Measurements from ENCODE around the gene ESAM.

The ESAM gene

GRCh38 chr11:124763156-124763947 lies 1.3 kb upstream of the ESAM start:
- Histone ChIP-seq H3K27me3 (ENCODE audit: control insufficient read depth in 3 of 3, insufficient read depth in 3 of 3, low read depth in 1 of 3, low read length in 3 of 3) (peaks cover 0 to 46% (median 38%) of the 10 kb centered on the region in 3 experiments), H2BK15ac (ENCODE audit: low read length) (no peak overlapping the region), H2BK120ac (ENCODE audit: low read depth, low read length) (peak overlapping the region; percentile 84), H2BK5ac (ENCODE audit: low read length) (no peak overlapping the region), H3K4me2 (ENCODE audit: insufficient read depth, low read length, poor library complexity, severe bottlenecking) (peak overlapping the region; percentile 85), H3K27ac (replicated peaks; ENCODE audit: low read length) (no peak overlapping the region), H3K9ac (ENCODE audit: low read depth, low read length, poor library complexity) (peak overlapping the region; percentile 66), H3K9me3 (replicated peaks in 1 of 2; ENCODE audit: control insufficient read depth in 2 of 2, insufficient read depth in 1 of 2, low read depth in 1 of 2, low read length in 2 of 2) (peaks cover 5 to 8% of the 10 kb centered on the region in 2 donors), H2BK12ac (ENCODE audit: low read length) (no peak overlapping the region), H4K8ac (ENCODE audit: low read depth, low read length) (no peak overlapping the region), H3K36me3 (replicated peaks in 1 of 2; ENCODE audit: control insufficient read depth in 2 of 2, insufficient read depth in 2 of 2, low read length in 2 of 2) (peaks cover 5 to 55% of the 10 kb centered on the region in 2 donors), H3K79me1 (ENCODE audit: low read depth, low read length) (no peaks in the 10 kb centered on the region), H4K91ac (ENCODE audit: low read depth, low read length, poor library complexity) (no peak overlapping the region), H2AK5ac (ENCODE audit: low read depth, low read length) (peak overlapping the region; percentile 80), H3K23ac (ENCODE audit: low read depth, low read length, poor library complexity) (no peak overlapping the region), H3K18ac (ENCODE audit: low read length) (peak overlapping the region; percentile 89), H2AFZ (ENCODE audit: low read length) (no peak overlapping the region), H3K14ac (ENCODE audit: low read length) (no peak overlapping the region), H3K4me3 (ENCODE audit: low read length in 2 of 2) (peak overlapping the region in 1 of 2 donors; percentile 74), H3K4me1 (ENCODE audit: control insufficient read depth in 2 of 2, insufficient read depth in 1 of 2, low read depth in 1 of 2, low read length in 2 of 2) (peaks cover 0 to 23% of the 10 kb centered on the region in 2 donors), H3K4ac (ENCODE audit: low read length) (no peak overlapping the region)
- peak; percentile 85 for DNase-seq (ENCODE audit: low spot score)
- WGBS, 2 donors (ENCODE audit: extremely low coverage in 2 of 2, insufficient read length in 2 of 2, insufficient replicate concordance in 1 of 2) = no CpG with 5 or more reads among the region's 21 CpGs

GRCh38 chr11:124762624-124763155 lies 600 bp upstream of the ESAM start:
- Histone ChIP-seq H2BK12ac (ENCODE audit: low read length) (no peak overlapping the region), H3K27me3 (ENCODE audit: control insufficient read depth in 3 of 3, insufficient read depth in 3 of 3, low read depth in 1 of 3, low read length in 3 of 3) (peaks cover 0 to 53% (median 40%) of the 10 kb centered on the region in 3 experiments)
- DNase-seq (ENCODE audit: low spot score) = no peak

GRCh38 chr11:124761301-124762104 lies 587 bp downstream of the ESAM start:
- Histone ChIP-seq H2AFZ (ENCODE audit: low read length) (no peak overlapping the region), H3K14ac (ENCODE audit: low read length) (no peak overlapping the region), H2BK120ac (ENCODE audit: low read depth, low read length) (no peak overlapping the region), H2BK15ac (ENCODE audit: low read length) (no peak overlapping the region), H3K4me3 (ENCODE audit: low read length in 2 of 2) (peak overlapping the region in 1 of 2 donors; percentile 61), H3K9ac (ENCODE audit: low read depth, low read length, poor library complexity) (peak overlapping the region; percentile 30), H3K4ac (ENCODE audit: low read length) (no peak overlapping the region), H3K9me3 (replicated peaks in 1 of 2; ENCODE audit: control insufficient read depth in 2 of 2, insufficient read depth in 1 of 2, low read depth in 1 of 2, low read length in 2 of 2) (peaks cover 5 to 8% of the 10 kb centered on the region in 2 donors), H3K23ac (ENCODE audit: low read depth, low read length, poor library complexity) (peak overlapping the region; percentile 92), H2BK12ac (ENCODE audit: low read length) (no peak overlapping the region), H2BK5ac (ENCODE audit: low read length) (no peak overlapping the region), H3K27ac (replicated peaks; ENCODE audit: low read length) (no peak overlapping the region), H3K18ac (ENCODE audit: low read length) (peak overlapping the region; percentile 80), H4K8ac (ENCODE audit: low read depth, low read length) (no peak overlapping the region), H3K4me2 (ENCODE audit: insufficient read depth, low read length, poor library complexity, severe bottlenecking) (peak overlapping the region; percentile 85), H3K36me3 (replicated peaks in 1 of 2; ENCODE audit: control insufficient read depth in 2 of 2, insufficient read depth in 2 of 2, low read length in 2 of 2) (peaks cover 0 to 36% of the 10 kb centered on the region in 2 donors), H3K4me1 (ENCODE audit: control insufficient read depth in 2 of 2, insufficient read depth in 1 of 2, low read depth in 1 of 2, low read length in 2 of 2) (peaks cover 0 to 27% of the 10 kb centered on the region in 2 donors), H3K27me3 (ENCODE audit: control insufficient read depth in 3 of 3, insufficient read depth in 3 of 3, low read depth in 1 of 3, low read length in 3 of 3) (peaks cover 0 to 65% (median 45%) of the 10 kb centered on the region in 3 experiments), H3K79me1 (ENCODE audit: low read depth, low read length) (no peaks in the 10 kb centered on the region), H4K91ac (ENCODE audit: low read depth, low read length, poor library complexity) (no peak overlapping the region), H2AK5ac (ENCODE audit: low read depth, low read length) (peak overlapping the region; percentile 73)
- no CpG with 5 or more reads among the region's 25 CpGs for WGBS, 2 donors (ENCODE audit: extremely low coverage in 2 of 2, insufficient read length in 2 of 2, insufficient replicate concordance in 1 of 2)
- no peak for DNase-seq (ENCODE audit: low spot score)

More at GRCh38 chr11:124762624-124763155, 600 bp upstream of the ESAM start:
- Histone ChIP-seq H2BK15ac (ENCODE audit: low read length) (no peak overlapping the region), H3K4me2 (ENCODE audit: insufficient read depth, low read length, poor library complexity, severe bottlenecking) (peak overlapping the region; percentile 85), H3K18ac (ENCODE audit: low read length) (peak overlapping the region; percentile 89), H2AFZ (ENCODE audit: low read length) (no peak overlapping the region), H3K79me1 (ENCODE audit: low read depth, low read length) (no peaks in the 10 kb centered on the region), H3K9me3 (replicated peaks in 1 of 2; ENCODE audit: control insufficient read depth in 2 of 2, insufficient read depth in 1 of 2, low read depth in 1 of 2, low read length in 2 of 2) (peaks cover 5 to 8% of the 10 kb centered on the region in 2 donors), H2BK120ac (ENCODE audit: low read depth, low read length) (peak overlapping the region; percentile 84), H4K8ac (ENCODE audit: low read depth, low read length) (no peak overlapping the region), H3K4me3 (ENCODE audit: low read length in 2 of 2) (peak overlapping the region in 1 of 2 donors; percentile 74), H3K4me1 (ENCODE audit: control insufficient read depth in 2 of 2, insufficient read depth in 1 of 2, low read depth in 1 of 2, low read length in 2 of 2) (peaks cover 0 to 25% of the 10 kb centered on the region in 2 donors), H2AK5ac (ENCODE audit: low read depth, low read length) (peak overlapping the region; percentile 80), H3K14ac (ENCODE audit: low read length) (peak overlapping the region; percentile 72), H3K4ac (ENCODE audit: low read length) (no peak overlapping the region), H3K27ac (replicated peaks; ENCODE audit: low read length) (no peak overlapping the region), H4K91ac (ENCODE audit: low read depth, low read length, poor library complexity) (no peak overlapping the region), H2BK5ac (ENCODE audit: low read length) (no peak overlapping the region), H3K9ac (ENCODE audit: low read depth, low read length, poor library complexity) (peak overlapping the region; percentile 66), H3K23ac (ENCODE audit: low read depth, low read length, poor library complexity) (no peak overlapping the region), H3K36me3 (replicated peaks in 1 of 2; ENCODE audit: control insufficient read depth in 2 of 2, insufficient read depth in 2 of 2, low read length in 2 of 2) (peaks cover 5 to 48% of the 10 kb centered on the region in 2 donors)
- WGBS, 2 donors (ENCODE audit: extremely low coverage in 2 of 2, insufficient read length in 2 of 2, insufficient replicate concordance in 1 of 2) = no CpG with 5 or more reads among the region's 45 CpGs
